Lung (tissue), 12 donors: ENCODE measurements around the gene HOXC9. TPM values are rescaled to one million over a fixed set of nuclear protein-coding genes. Genes with fewer than 3 reads are reported as not detected.

Source experiments
- ATAC-seq: fragments of 200-7000 bp; cut with Tn5 transposase; one replicate; pipeline ENCODE4 v1.9.1; 2020; ENCODE audit warnings: moderate number of reproducible peaks; ENCODE audit not compliant: insufficient read depth, low FRiP score
- DNase-seq, 3 donors: peaks; one replicate each; pipeline ENCODE4 v3.0.0-alpha.2; 2013 to 2017
- H3K27ac ChIP-seq, 2 donors: one replicate each; pipeline ENCODE4 v1.5.1; 2013; ENCODE audit warnings: mild to moderate bottlenecking in 2 of 2, moderate library complexity in 2 of 2, control low read depth in 1 of 2, inconsistent platforms in 1 of 2, low read depth in 1 of 2, low read length in 1 of 2
- H3K27me3 ChIP-seq, 3 donors: one replicate each; pipeline ENCODE4 v1.5.1; 2013; ENCODE audit warnings: low read length in 2 of 3; ENCODE audit not compliant: control insufficient read depth in 3 of 3, insufficient read depth in 3 of 3
- H3K36me3 ChIP-seq, 4 donors: one replicate each; pipeline ENCODE4 v1.5.1; 2013; ENCODE audit warnings: low read length in 4 of 4, mild to moderate bottlenecking in 1 of 4, moderate library complexity in 1 of 4; ENCODE audit not compliant: control insufficient read depth in 4 of 4, insufficient read depth in 4 of 4
- H3K4me1 ChIP-seq, 5 donors: one replicate each; pipeline ENCODE4 v1.5.1; 2013; ENCODE audit warnings: low read length in 5 of 5, mild to moderate bottlenecking in 2 of 5, moderate library complexity in 1 of 5; ENCODE audit not compliant: control insufficient read depth in 5 of 5, insufficient read depth in 5 of 5
- H3K4me3 ChIP-seq: one replicate; pipeline ENCODE4 v1.5.1; 2013; ENCODE audit warnings: mild to moderate bottlenecking, control low read depth, moderate library complexity
- H3K9ac ChIP-seq, 2 donors: one replicate each; pipeline ENCODE4 v1.5.1; 2013; ENCODE audit warnings: low read length in 2 of 2, control low read depth in 1 of 2; ENCODE audit not compliant: insufficient read depth in 1 of 2
- H3K9me3 ChIP-seq, 4 donors: one replicate each; pipeline ENCODE4 v1.5.1; 2013; ENCODE audit warnings: low read length in 3 of 4, mild to moderate bottlenecking in 1 of 4, moderate library complexity in 1 of 4; ENCODE audit not compliant: control insufficient read depth in 4 of 4, insufficient read depth in 3 of 4
- WGBS, 2 donors: extraction: QIAGEN DNeasy Blood & Tissue Kit; methylation state at CpG; one replicate each; pipeline ENCODE4 v1.1.7; 2013; 5-methylcytosine and 5-hydroxymethylcytosine counted together
- polyA plus RNA-seq, 2 donors: library from polyadenylated mRNA; stranded (reverse); fragments of 200-250 nt; gene quantifications; one replicate each; pipeline ENCODE4 v1.2.1, GENCODE V29; 2013
- total RNA-seq, 2 donors: library from RNA; depleted of rRNA in 1 of 2; stranded (reverse); fragments of >200 nt in 1 of 2; gene quantifications; one replicate each; pipeline ENCODE4 v1.2.1, GENCODE V29; 2014 to 2021
- TF ChIP-seq, protein P1 (sequence below): IDR thresholded peaks from 2 replicates; pipeline ENCODE4 v1.5.1; 2012; ENCODE audit warnings: mild to moderate bottlenecking; ENCODE audit errors: control extremely low read depth, extremely low read depth
- donor health status: control.
- donor health status: control.
- donor health status: Bipolar disorder and iron deficiency.
- donor health status: healthy.
- donor health status: DM: yes; HTN: yes; CAD: no.

HOXC9 gene
- total and polyA plus RNA-seq, 4 donors, result 0.08 to 0.18 TPM; not detected in 2

DNA sequence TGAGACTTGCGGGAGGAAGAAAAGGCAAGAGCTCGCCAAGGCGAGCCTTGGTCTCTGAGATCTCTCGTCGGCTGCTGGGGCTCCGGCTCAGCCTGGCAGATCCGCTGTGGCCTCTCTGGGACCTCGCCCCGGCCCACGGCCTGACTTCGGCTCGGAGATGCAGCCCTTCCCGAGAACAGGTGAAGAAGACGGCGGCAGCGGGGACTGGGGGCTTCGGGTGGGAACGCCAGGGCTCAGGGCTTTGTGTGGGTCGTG lies 6.0 kb upstream of the HOXC9 start:
- H3K36me3 ChIP-seq, result no peaks in the 10 kb centered on the region
- no peak for ATAC-seq
- H3K4me3 ChIP-seq, result no peak overlapping the region
- H3K4me1 ChIP-seq, result peaks cover 0 to 15% (median 0%) of the 10 kb centered on the region in 5 donors
- DNase-seq, result no peak
- H3K9ac ChIP-seq, result no peak overlapping the region
- peaks cover 0 to 8% (median 0%) of the 10 kb centered on the region in 4 donors for H3K9me3 ChIP-seq
- WGBS, 2 donors, result 5 to 8% methylated on average over 19 of the region's 19 CpGs
- TF ChIP-seq, protein P1, sequence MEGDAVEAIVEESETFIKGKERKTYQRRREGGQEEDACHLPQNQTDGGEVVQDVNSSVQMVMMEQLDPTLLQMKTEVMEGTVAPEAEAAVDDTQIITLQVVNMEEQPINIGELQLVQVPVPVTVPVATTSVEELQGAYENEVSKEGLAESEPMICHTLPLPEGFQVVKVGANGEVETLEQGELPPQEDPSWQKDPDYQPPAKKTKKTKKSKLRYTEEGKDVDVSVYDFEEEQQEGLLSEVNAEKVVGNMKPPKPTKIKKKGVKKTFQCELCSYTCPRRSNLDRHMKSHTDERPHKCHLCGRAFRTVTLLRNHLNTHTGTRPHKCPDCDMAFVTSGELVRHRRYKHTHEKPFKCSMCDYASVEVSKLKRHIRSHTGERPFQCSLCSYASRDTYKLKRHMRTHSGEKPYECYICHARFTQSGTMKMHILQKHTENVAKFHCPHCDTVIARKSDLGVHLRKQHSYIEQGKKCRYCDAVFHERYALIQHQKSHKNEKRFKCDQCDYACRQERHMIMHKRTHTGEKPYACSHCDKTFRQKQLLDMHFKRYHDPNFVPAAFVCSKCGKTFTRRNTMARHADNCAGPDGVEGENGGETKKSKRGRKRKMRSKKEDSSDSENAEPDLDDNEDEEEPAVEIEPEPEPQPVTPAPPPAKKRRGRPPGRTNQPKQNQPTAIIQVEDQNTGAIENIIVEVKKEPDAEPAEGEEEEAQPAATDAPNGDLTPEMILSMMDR, result no peak
- H3K27me3 ChIP-seq, result peaks cover 0 to 100% (median 88%) of the 10 kb centered on the region in 3 donors
- no peak overlapping the region for H3K27ac ChIP-seq

DNA sequence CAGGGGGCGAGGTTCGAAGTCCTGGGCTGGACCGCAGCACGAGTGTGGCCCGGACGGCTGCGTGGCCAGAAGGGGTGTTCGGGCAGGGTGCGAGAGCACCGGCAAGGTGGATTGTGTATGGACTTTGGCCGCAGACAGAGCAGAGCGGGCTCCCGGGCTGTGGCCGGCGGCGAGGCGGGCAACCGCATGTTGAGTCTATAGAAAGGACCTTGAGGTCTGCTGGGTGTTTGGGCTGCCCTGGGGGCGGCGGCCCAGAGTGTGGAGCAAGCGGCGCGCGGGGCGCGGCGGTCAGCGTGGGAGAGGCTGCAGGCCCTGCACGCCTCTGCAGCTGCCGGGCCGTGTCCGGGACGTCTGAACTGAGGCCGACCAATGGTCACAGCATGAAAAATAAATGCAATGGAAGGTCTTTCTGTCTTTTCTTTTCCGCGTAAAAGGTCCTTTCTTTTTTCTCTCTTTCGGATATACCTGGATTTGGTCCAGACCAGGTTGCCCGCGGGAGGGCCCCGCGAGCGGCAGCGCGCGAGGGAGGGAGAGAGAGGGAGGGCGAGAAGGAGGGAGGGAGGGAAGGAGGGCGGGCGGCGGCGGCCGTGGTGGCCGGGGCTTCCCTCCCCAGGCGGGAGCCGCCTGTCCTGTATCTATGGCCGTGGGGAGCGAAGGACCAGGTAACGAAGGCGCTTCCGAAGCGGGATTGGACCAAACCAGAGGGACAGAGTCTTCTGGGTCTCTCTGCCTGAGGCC lies 5.5 kb upstream of the HOXC9 start:
- H3K9me3 ChIP-seq, result peaks cover 0 to 8% (median 0%) of the 10 kb centered on the region in 4 donors
- no peak for DNase-seq
- TF ChIP-seq, protein P1, result no peak
- peaks cover 0 to 100% (median 87%) of the 10 kb centered on the region in 3 donors for H3K27me3 ChIP-seq
- peaks cover 0 to 15% (median 0%) of the 10 kb centered on the region in 5 donors for H3K4me1 ChIP-seq
- 2 to 9% methylated on average over 58 to 60 of the region's 60 CpGs for WGBS, 2 donors
- no peak overlapping the region for H3K27ac ChIP-seq
- no peaks in the 10 kb centered on the region for H3K36me3 ChIP-seq
- H3K9ac ChIP-seq, result no peak overlapping the region
- no peak for ATAC-seq
- H3K4me3 ChIP-seq, result no peak overlapping the region

DNA sequence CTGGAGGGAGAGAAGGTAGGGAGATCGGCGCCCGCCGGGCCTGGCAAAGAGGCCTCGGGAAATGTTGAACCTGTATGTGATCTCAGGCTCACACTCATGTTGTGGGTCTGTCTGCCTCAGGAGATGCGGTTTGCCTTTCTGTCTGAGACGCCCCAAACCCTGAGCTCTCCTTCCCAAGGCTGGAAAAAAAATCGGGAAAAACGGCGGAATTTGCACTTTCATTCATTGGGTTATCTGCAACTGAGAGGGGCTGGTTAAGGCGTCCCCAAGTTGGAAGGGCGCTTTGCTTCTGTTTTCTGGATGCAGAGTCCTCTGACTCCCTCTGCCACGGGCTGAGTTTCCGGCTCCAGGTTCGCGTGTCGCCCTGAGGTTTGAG lies 5.0 kb upstream of the HOXC9 start:
- Histone ChIP-seq H3K9ac (no peak overlapping the region), H3K4me3 (no peak overlapping the region), H3K9me3 (peaks cover 0 to 8% (median 0%) of the 10 kb centered on the region in 4 donors), H3K27ac (no peak overlapping the region), H3K27me3 (peaks cover 0 to 100% (median 87%) of the 10 kb centered on the region in 3 donors), H3K4me1 (peaks cover 0 to 16% (median 0%) of the 10 kb centered on the region in 5 donors), H3K36me3 (no peaks in the 10 kb centered on the region)
- 4 to 5% methylated on average over 17 of the region's 17 CpGs for WGBS, 2 donors
- TF ChIP-seq, protein P1, result no peak
- ATAC-seq, result no peak
- no peak for DNase-seq
